Endothelial cell of umbilical vein (primary cell): ENCODE measurements around the gene HCFC1R1. TPM values are rescaled to one million over a fixed set of nuclear protein-coding genes. Genes with fewer than 3 reads are reported as not detected.

ENCODE experiments used
- BruUV-seq: library from RNA; stranded (reverse); fragments of 400-500 nt; replicated peaks from 2 replicates; lab custom pipeline; 2021; lab: Mats Ljungman, UMichigan
- CTCF ChIA-PET: fragments of 300-600, 350-600 bp; sonication (Branson Sonifier 250); formaldehyde crosslinking; loops from one replicate; lab custom pipeline; 2021; ENCODE audit warnings: antibody characterized with exemption, inconsistent platforms; lab: Charles Lee
- POLR2A ChIA-PET: fragments of 300-600, 350-600 bp; sonication (Branson Sonifier 250); formaldehyde crosslinking; loops from one replicate; lab custom pipeline; 2021; ENCODE audit warnings: antibody characterized with exemption, inconsistent platforms; lab: Charles Lee
- DNase-seq: peaks from one replicate; pipeline ENCODE4 v3.0.0-alpha.2; 2011; ENCODE audit warnings: low read depth, low spot score
- FAIRE-seq: peaks from 2 replicates; lab custom pipeline; 2011; peaks lifted over from hg19 to GRCh38; lab: Jason Lieb, UNC
- H2AFZ ChIP-seq: 2 replicates; pipeline ENCODE4 v1.6.0; 2012; ENCODE audit warnings: low read depth, low read length, control low read depth, inconsistent platforms
- H3K27ac ChIP-seq: 2 replicates; pipeline ENCODE4 v1.5.1; 2011; ENCODE audit warnings: low read depth, mild to moderate bottlenecking, control low read depth, low read length, moderate library complexity; ENCODE audit not compliant: insufficient read depth
- H3K27me3 ChIP-seq, 2 experiments: 2 replicates each; pipeline versions ENCODE4 v1.6.0 to v1.6.1; 2011; ENCODE audit warnings: low read length in 2 of 2, mixed read lengths in 1 of 2; ENCODE audit not compliant: control insufficient read depth in 2 of 2, insufficient read depth in 2 of 2
- H3K36me3 ChIP-seq, 2 experiments: 2 replicates in 1 of 2; 3 replicates in 1 of 2; pipeline ENCODE4 v1.5.1; 2011; ENCODE audit warnings: low read length in 2 of 2, mild to moderate bottlenecking in 1 of 2, moderate library complexity in 1 of 2; ENCODE audit not compliant: control insufficient read depth in 2 of 2, insufficient read depth in 2 of 2; ENCODE audit errors: extremely low read depth in 1 of 2
- H3K4me1 ChIP-seq: 3 replicates; pipeline ENCODE4 v1.5.1; 2011; ENCODE audit warnings: mild to moderate bottlenecking, low read length; ENCODE audit not compliant: control insufficient read depth, insufficient read depth; ENCODE audit errors: extremely low read depth
- H3K4me2 ChIP-seq: 2 replicates; pipeline ENCODE4 v1.6.1; 2011; ENCODE audit warnings: low read length, control low read depth, mixed read lengths; ENCODE audit not compliant: insufficient read depth
- H3K4me3 ChIP-seq, 3 experiments: fragments of 200-600 bp in 1 of 3; sonication (generic), shearing (Covaris generic) in 1 of 3; replicated peaks in 1 of 3; 2 replicates each; pipeline ENCODE4 v1.5.1; 2011 to 2016; ENCODE audit warnings: control low read depth in 3 of 3, low read length in 3 of 3, mild to moderate bottlenecking in 2 of 3, inconsistent platforms in 1 of 3, low read depth in 1 of 3, moderate library complexity in 1 of 3; ENCODE audit not compliant: insufficient read depth in 1 of 3
- H3K79me2 ChIP-seq: 2 replicates; pipeline ENCODE4 v1.6.0; 2012; ENCODE audit warnings: low read length, inconsistent platforms; ENCODE audit not compliant: control insufficient read depth, insufficient read depth
- H3K9ac ChIP-seq: replicated peaks from 2 replicates; pipeline ENCODE3; 2011; ENCODE audit warnings: low read length, control low read depth; ENCODE audit not compliant: insufficient read depth; ENCODE audit errors: extremely low read depth
- H3K9me1 ChIP-seq: replicated peaks from 3 replicates; pipeline ENCODE4 v1.6.0; 2011; ENCODE audit warnings: mild to moderate bottlenecking, low read length; ENCODE audit not compliant: control insufficient read depth, insufficient read depth; ENCODE audit errors: extremely low read depth
- H3K9me3 ChIP-seq: replicated peaks from 2 replicates; pipeline ENCODE4 v1.5.1; 2012; ENCODE audit warnings: low read length, inconsistent platforms; ENCODE audit not compliant: control insufficient read depth, insufficient read depth
- H4K20me1 ChIP-seq: replicated peaks from 2 replicates; pipeline ENCODE3; 2011; ENCODE audit warnings: mild to moderate bottlenecking, low read length; ENCODE audit not compliant: control insufficient read depth, insufficient read depth; ENCODE audit errors: extremely low read depth
- FOS ChIP-seq: IDR thresholded peaks from 2 replicates; pipeline ENCODE4 v1.6.1; 2011; ENCODE audit warnings: mild to moderate bottlenecking, low read length, moderate library complexity, borderline replicate concordance; ENCODE audit not compliant: insufficient read depth
- GATA2 ChIP-seq: IDR thresholded peaks from 2 replicates; pipeline ENCODE4 v1.7.0; 2011; ENCODE audit warnings: low read depth, mild to moderate bottlenecking, moderate library complexity, mixed read lengths, low read length; ENCODE audit not compliant: insufficient read length, insufficient read depth
- MYC ChIP-seq: IDR thresholded peaks from one replicate; pipeline ENCODE4 v1.6.1; 2011; ENCODE audit warnings: mild to moderate bottlenecking, low read depth, low read length
- POLR2A ChIP-seq: IDR thresholded peaks from 2 replicates; pipeline ENCODE4 v1.6.1; 2012; ENCODE audit warnings: low read depth, mild to moderate bottlenecking, control low read depth, low read length
- dilution Hi-C: fragments of 300-500 bp; cut with MboI; formaldehyde crosslinking; loops from one replicate; pipeline ENCODE4 v1.15.0; 2019; ENCODE audit warnings: low sequenced_read_pairs; ENCODE audit not compliant: extremely low pct_ligation_motif_present
- intact Hi-C: fragments of 100-400 bp; cut with micrococcal nuclease; formaldehyde crosslinking; loops from one replicate; pipeline ENCODE4 v1.10.0; 2022
- polyA plus RNA-seq, 4 experiments: library from polyadenylated mRNA; depleted of rRNA in 3 of 4; stranded (reverse) in 3 of 4; unstranded in 1 of 4; fragments of >200 nt; gene quantifications; 2 replicates each; pipeline versions ENCODE4 v1.2.1 to v1.2.3, GENCODE V29; 2011 to 2012; ENCODE audit warnings: missing spikeins in 1 of 4
- total RNA-seq: library from RNA; stranded (reverse); gene quantifications from 2 replicates; pipeline ENCODE4 v1.2.3, GENCODE V29; 2021
- TF ChIP-seq, protein P1 (sequence below): IDR thresholded peaks from 2 replicates; pipeline ENCODE4 v1.6.1; 2011; ENCODE audit not compliant: insufficient read depth, insufficient read length
- TF ChIP-seq, protein P2 (sequence below), 2 donors: IDR thresholded peaks; 1 replicate in 1 of 2; 2 replicates in 1 of 2; pipeline ENCODE4 v1.5.1; 2011; ENCODE audit warnings: low read length in 2 of 2, mild to moderate bottlenecking in 2 of 2, moderate library complexity in 2 of 2, control low read depth in 1 of 2, inconsistent platforms in 1 of 2, low read depth in 1 of 2; ENCODE audit not compliant: insufficient read depth in 1 of 2; ENCODE audit errors: extremely low read depth in 1 of 2

HCFC1R1 gene
- total and polyA plus RNA-seq, 2 donors (not counting 3 experiments of a cell fraction or from before 2014, with no cell fraction given), result 28.7 to 49.3 TPM

DNA sequence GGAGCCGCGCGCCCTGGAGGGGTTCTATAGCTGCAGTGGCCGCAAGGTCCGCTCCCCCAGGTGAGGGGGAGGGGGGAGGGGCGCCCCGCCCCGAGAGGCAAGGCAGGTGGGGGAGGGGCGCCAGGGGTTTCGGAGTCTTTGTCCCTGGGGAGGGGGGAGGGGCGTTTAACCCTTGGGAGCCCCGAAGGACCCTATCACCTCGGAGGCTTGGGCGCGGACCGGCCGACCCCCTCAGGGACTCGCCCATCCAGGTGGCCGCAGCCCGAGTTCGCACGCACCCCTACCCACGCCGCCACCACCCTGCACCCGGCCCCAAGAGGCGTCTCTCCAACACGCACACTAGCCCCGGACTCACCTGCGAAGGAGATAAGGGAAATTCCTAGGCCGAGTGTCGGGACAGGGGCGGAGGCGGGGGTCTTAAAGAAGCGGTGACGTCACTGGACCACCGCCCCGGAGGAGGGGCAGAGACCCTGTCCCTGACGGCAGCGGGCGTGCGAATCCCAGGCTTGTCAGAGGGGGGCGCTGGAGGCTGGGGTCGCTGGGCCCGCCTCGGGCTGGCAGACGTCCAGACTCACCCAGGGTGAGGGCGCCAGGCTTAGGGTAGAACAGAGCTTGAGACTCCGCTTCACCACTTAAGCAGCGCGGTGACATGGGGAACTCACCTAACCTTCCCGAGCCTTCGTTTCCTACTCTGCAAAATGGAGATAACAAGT, 5.8 kb downstream of the HCFC1R1 start, which contains the start of gene CLDN6:
TSS of gene CLDN6 (minus strand) at position 390 of the 713 bp plus-strand sequence. CDS start 2,162 bp downstream, outside the sequence.
- Histone ChIP-seq H2AFZ (no peak within 1 kb of the TSS), H3K27me3 (peaks cover 8% of the 10 kb centered on the region in 2 experiments), H3K79me2 (peaks cover 2% of the 10 kb centered on the region), H3K9me3 (no peaks in the 10 kb centered on the region), H3K9me1 (no peaks in the 10 kb centered on the region), H3K9ac (no peak within 1 kb of the TSS), H4K20me1 (no peaks in the 10 kb centered on the region), H3K4me1 (peaks cover 10% of the 10 kb centered on the region), H3K4me2 (no peak within 1 kb of the TSS), H3K27ac (no peak within 1 kb of the TSS), H3K4me3 (no peak within 1 kb of the TSS), H3K36me3 (no peaks in the 10 kb centered on the region)
- dilution Hi-C loops, result no loop called here
- ChIA-PET POLR2A (interaction anchor here (0.6 kb wide), 1 partner anchor 1459 kb away, joined by 9 read pairs; no protein-coding TSS in a partner anchor), CTCF (interaction anchor here (3.1 to 6.1 kb wide), 2 partner anchors 10 to 13 kb away, joined by 30 to 52 read pairs; no protein-coding TSS in a partner anchor)
- BruUV-seq, result no TSS peak
- TF ChIP-seq POLR2A (no peak), FOS (no peak), GATA2 (no peak), MYC (no peak)
- TF ChIP-seq, protein P1, sequence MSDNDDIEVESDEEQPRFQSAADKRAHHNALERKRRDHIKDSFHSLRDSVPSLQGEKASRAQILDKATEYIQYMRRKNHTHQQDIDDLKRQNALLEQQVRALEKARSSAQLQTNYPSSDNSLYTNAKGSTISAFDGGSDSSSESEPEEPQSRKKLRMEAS, result no peak
- TF ChIP-seq, protein P2, sequence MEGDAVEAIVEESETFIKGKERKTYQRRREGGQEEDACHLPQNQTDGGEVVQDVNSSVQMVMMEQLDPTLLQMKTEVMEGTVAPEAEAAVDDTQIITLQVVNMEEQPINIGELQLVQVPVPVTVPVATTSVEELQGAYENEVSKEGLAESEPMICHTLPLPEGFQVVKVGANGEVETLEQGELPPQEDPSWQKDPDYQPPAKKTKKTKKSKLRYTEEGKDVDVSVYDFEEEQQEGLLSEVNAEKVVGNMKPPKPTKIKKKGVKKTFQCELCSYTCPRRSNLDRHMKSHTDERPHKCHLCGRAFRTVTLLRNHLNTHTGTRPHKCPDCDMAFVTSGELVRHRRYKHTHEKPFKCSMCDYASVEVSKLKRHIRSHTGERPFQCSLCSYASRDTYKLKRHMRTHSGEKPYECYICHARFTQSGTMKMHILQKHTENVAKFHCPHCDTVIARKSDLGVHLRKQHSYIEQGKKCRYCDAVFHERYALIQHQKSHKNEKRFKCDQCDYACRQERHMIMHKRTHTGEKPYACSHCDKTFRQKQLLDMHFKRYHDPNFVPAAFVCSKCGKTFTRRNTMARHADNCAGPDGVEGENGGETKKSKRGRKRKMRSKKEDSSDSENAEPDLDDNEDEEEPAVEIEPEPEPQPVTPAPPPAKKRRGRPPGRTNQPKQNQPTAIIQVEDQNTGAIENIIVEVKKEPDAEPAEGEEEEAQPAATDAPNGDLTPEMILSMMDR (IDR thresholded peaks at IDR 0.05; ENCODE audit: extremely low read depth in 1 of 2, insufficient read depth in 1 of 2, low read depth in 1 of 2, low read length in 2 of 2), result peak; percentile 50 to 65
- intact Hi-C loops, result no loop called here
- DNase-seq (peak; percentile 38), FAIRE-seq (no peak)
